HTR-8/SVneo (cell line): ENCODE measurements around the gene OR13C8.

Experiments used
- DNase-seq: peaks from one replicate; pipeline ENCODE4 v3.0.0; 2011; ENCODE audit warnings: low spot score, mixed read lengths; ENCODE audit not compliant: insufficient read length
- FAIRE-seq: peaks from 2 replicates; lab custom pipeline; 2011; peaks lifted over from hg19 to GRCh38; lab: Jason Lieb, UNC

The OR13C8 gene

GRCh38 chr9:104608336-104608735 lies 39.4 kb downstream of the OR13C8 start:
- FAIRE-seq (no peak), DNase-seq (no peak)

GRCh38 chr9:104611213-104611612 lies 42.2 kb downstream of the OR13C8 start:
- FAIRE-seq (no peak), DNase-seq (no peak)

- DNase-seq (no peak), FAIRE-seq (no peak)
Observed at GRCh38 chr9:104617418-104617817, 48.5 kb downstream of the OR13C8 start.

GRCh38 chr9:104618104-104618503 lies 49.1 kb downstream of the OR13C8 start, which contains the start of gene OR13C9:
Gene OR13C9 (minus strand): TSS chr9:104618204. CDS start chr9:104618204, 0 bp downstream.
- no peak for DNase-seq
- no peak for FAIRE-seq
